H4 (cell line): ENCODE data around the gene KRTAP4-3. TPM values are rescaled to one million over a fixed set of nuclear protein-coding genes. Genes with fewer than 3 reads are reported as not detected.
"Not testable (repeated sequence)": the region's sequence is repeated elsewhere in the genome, so short reads cannot be mapped to it uniquely, and the experiment has no call there.

Experiments
- DNase-seq: peaks from one replicate; pipeline ENCODE4 v3.0.0-alpha.2; 2015; ENCODE audit warnings: low spot score
- total RNA-seq: library from RNA; depleted of rRNA; stranded (reverse); fragments of >200 nt; shearing (Covaris generic); gene quantifications from 2 replicates; pipeline ENCODE4 v1.2.3, GENCODE V29; 2014

KRTAP4-3 gene
- total RNA-seq, 1 experiment from 2014 or later, result not detected

DNA sequence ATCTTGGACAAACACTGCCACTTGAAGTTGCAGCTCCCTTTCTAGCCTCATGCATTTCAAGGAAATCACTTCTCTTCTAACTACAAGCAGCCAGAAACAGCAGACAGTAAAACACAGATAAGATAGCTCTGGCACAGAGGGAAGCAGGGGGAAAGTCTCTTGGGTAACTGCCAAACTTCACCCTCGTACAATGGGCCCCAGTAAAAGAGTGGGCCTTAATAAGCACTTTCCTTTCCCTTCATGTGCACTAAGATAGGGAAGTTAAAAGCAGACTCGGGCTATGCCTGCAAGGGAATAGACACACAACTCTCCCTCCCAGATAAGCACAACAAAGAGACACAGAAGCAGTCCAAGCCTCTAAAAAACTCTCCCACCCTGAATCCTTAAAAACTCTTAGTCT lies 14.2 kb downstream of the KRTAP4-3 start:
- DNase-seq, result no peak

DNA sequence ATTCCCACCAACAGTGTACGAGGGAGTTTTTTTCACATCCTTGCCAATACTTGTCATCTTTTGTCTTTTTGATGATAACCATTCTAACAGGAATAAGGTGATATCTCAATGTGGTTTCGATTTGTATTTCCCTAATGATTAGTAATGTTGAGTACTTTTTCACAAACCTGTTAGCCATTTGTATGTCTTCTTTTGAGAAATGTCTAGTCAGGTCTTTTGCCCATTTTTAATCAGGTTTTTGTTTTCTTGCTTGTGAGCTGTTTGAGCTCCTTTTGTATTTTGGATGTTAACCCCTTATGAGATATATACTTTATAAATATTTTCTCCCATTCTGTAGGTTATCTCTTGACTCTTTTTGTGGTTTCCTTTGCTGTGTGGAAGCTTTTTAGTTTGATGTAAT lies 16.5 kb downstream of the KRTAP4-3 start:
- DNase-seq, result no peak

GRCh38 chr17:41150026-41150425 lies 18.0 kb downstream of the KRTAP4-3 start:
- no peak for DNase-seq

GRCh38 chr17:41149652-41149985 lies 18.4 kb downstream of the KRTAP4-3 start, which contains the start of gene KRTAP4-5:
TSS of gene KRTAP4-5 (minus strand) at chr17:41149825. CDS start at chr17:41149767, 58 bp downstream.
- DNase-seq, result no peak

- not testable (repeated sequence) for DNase-seq
Observed at GRCh38 chr17:41148971-41149651, 18.9 kb downstream of the KRTAP4-3 start.

GRCh38 chr17:41147531-41148204 lies 20.4 kb downstream of the KRTAP4-3 start:
- no peak for DNase-seq

GRCh38 chr17:41145261-41145660 lies 22.8 kb downstream of the KRTAP4-3 start:
- no peak for DNase-seq

DNA sequence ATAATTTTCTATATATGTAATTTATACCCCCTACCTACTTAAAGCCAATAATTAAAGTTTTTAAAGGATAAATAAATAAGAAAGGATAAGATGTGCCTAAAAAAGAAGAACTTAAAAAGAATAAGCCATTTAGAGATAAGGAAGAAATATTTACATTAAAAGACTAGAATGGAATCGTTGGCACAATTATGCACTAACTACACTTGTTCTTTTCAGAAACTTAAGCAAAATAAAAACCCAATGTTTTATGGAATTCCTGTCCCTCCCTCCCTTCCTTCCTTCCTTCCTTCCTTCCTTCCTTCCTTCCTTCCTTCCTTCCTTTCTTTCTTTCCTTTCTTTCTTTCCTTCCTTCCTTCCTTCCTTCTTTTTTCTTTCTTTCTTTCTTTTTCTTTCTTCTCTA lies 23.2 kb downstream of the KRTAP4-3 start:
- DNase-seq, result no peak

DNA sequence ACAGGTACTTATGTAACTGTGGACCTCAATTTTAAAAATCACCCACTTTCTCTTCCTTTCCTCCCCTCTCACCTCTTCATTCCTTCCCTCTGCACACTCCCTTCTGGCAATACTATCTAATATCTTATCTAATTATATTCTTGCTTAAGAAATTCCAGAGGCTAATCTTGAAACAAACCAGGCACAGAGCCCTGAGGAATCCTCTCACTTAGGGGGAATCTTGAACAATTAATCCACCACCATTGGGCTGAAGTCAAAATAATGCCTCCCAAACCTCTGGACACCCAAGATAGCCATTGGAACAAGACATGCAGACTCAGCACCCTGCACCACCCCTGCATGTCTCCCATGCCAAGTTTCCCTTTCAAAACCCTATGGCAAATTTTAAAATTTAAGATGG lies 26.7 kb downstream of the KRTAP4-3 start:
- DNase-seq, result no peak

DNA sequence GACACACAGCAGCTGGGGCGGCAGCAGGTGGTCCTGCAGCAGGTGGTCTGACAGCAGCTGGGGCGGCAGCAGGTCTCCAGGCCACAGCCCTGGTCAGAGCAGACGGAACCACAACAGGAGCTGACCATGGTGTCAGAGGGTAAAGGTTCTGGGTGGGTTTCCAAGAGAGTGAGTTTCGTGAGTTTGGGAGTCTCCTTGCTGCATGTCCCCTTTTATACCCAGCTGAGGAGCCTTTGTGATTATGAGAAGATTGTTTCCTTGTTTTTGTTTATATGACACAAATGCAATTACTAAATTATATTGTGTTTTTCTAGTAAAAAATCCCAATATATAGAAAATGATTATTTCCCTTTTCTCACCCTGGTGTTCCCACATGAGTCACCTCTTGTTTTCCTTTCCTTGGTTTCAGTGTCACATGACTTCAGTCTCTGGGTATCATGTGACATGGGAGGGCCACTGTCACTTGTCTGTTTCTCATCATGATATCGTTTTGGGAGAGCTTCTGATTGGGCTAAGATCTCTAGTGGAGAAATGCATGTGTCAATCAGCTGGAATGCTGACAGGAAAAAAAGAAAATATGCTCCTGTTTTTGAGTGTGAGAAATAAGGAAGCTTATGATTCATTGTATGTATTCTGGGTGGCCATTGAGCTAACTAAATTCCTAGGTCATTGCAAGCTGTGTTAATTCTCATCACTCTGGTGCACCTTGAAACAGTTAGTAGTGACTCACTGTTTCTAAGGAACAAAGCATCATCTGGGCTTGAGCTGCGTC lies 27.5 kb downstream of the KRTAP4-3 start, which contains the start of gene KRTAP4-6:
TSS of gene KRTAP4-6 (minus strand) at position 185 of the 772 bp plus-strand sequence. CDS start at position 128, 57 bp downstream.
- no peak for DNase-seq

- not testable (repeated sequence) for DNase-seq
Observed at GRCh38 chr17:41139865-41140264, 28.2 kb downstream of the KRTAP4-3 start.

- no peak for DNase-seq
Observed at GRCh38 chr17:41133880-41134735, 33.9 kb downstream of the KRTAP4-3 start.

DNA sequence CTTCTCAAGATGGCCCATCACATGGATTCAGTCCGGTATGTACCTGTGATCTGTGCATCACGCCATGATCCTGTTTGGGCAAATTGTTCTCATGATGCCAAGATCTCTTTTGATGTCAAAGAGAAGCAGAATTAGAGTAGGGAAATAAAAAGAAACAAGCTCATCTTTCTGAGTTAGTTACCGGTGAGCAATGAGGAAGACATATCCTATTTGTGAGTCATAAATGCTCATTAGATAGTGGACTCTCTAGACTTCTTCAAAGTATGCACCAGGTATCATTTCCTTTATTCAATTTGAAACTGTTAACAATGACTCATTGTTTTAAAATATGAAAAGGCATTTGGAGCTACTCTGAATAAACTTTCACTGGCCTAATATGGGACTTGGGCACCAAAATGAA lies 36.0 kb downstream of the KRTAP4-3 start:
- no peak for DNase-seq

- no peak for DNase-seq
Observed at GRCh38 chr17:41127371-41127770, 40.6 kb downstream of the KRTAP4-3 start.

- no peak for DNase-seq
Observed at GRCh38 chr17:41126412-41126811, 41.6 kb downstream of the KRTAP4-3 start.

DNA sequence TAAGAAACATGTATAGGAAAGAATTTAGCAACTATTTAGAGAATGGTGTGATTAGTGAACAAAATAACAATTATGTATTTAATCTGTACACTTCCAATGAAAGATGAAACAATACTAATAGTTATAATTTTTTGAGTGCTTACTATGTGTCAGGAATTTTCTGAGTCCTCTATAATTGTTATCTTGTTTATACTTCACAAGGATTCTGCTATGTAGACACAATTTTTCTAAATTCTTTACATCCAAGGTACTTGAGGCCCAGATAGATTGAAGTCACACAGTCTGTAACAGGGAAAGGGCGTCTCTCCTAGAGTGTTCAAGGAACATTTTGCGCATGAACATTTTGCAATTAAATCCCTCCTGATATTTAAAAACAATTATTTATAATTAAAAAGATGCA lies 43.0 kb downstream of the KRTAP4-3 start:
- DNase-seq, result no peak

DNA sequence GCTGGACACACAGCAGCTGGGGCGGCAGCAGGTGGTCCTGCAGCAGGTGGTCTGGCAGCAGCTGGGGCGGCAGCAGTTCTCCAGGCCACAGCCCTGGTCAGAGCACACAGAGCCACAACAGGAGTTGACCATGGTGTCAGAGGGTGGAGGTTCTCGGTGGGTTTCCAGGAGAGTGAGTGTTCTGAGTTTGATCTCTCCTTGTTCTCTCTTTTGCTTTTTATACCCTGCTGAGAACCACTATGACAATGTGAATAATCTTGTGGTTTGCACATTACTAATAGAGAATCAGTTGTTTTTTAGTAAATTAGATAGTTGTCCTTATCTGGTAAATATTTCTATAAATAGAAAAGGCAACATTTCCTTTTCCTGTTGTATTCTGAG lies 44.0 kb downstream of the KRTAP4-3 start, which contains the start of gene KRTAP4-12:
TSS of gene KRTAP4-12 (minus strand) at position 192 of the 381 bp plus-strand sequence. CDS start at position 132, 60 bp downstream.
- not testable (repeated sequence) for DNase-seq

DNA sequence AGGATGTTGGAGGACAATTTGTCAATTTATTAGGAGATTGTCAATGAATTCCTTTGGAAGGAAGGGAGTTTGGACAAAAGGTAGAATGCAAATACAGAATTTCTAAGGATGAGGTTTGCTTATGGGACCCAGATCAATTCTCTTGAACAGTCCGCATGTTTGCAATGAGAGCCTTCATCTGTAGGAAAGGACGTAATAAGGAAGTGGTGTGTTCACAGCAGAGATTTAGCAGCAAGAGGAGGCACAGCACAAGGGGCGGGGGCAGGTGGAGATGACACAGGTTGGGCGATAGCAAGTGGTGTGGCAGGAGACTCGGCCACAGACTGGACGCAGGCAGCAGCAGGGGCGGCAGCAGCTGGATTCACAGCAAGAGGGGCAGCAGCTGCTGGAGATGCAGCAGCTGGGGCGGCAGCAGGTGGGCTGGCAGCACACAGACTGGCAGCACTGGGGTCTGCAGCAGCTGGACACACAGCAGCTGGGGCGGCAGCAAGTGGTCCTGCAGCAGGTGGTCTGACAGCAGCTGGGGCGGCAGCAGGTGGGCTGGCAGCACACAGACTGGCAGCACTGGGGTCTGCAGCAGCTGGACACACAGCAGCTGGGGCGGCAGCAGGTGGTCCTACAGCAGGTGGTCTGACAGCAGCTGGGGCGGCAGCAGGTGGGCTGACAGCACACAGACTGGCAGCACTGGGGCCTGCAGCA lies 44.6 kb downstream of the KRTAP4-3 start:
- not testable (repeated sequence) for DNase-seq

GRCh38 chr17:41121742-41122141 lies 46.3 kb downstream of the KRTAP4-3 start:
- DNase-seq, result no peak
